Measurements from ENCODE around the gene ASCC1.

ASCC1 gene

GRCh38 chr10:72062832-72063702, 153.0 kb downstream of the ASCC1 start:
- DNase-seq = no peak

- DNase-seq = no peak
Observed at GRCh38 chr10:72062382-72062781, 153.7 kb downstream of the ASCC1 start.

- no peak for DNase-seq
Observed at GRCh38 chr10:72061930-72062329, 154.1 kb downstream of the ASCC1 start.

GRCh38 chr10:72061491-72061890, 154.6 kb downstream of the ASCC1 start:
- DNase-seq = no peak

- DNase-seq = no peak
Observed at GRCh38 chr10:72059843-72060822, 155.9 kb downstream of the ASCC1 start.

DNA sequence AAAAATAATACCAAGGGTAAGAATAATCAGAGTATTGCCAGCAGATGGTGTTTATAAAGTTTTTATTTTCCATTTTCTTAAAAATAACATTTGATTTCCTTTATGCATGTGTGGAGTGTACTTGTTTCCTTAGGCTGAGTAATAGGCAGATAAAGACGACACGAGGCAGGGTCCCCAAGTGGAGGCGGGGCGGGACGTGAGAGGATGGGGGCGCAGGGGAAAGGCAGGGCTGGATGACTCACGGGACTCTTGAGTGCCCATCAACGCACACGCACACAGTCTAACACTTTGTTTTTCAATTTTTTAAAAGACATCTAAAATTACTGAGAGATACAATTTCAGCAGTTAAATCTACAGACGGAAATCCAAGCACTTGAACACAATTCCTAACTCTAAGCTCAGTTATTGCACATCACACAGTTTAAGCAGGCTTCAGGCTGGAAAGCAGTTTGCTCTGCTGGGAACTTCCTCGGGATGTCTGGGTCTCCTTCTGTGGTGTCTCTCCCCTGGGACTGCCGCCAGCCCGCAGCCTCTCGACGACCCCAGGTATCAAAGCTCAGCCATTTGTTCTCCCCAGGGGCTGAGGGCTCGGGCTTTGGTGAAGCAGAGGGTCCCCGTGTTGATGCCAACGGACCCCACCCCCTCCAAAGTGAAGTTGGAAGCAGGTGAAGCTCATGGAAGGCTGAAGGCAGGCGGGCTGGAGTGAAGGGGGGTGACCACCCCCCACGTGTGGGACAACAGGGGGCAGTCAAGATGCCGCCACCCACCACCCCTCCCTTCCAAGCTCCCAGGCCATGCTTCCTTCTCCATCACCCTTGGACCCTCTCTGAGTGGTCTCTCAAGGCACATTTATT, 156.9 kb downstream of the ASCC1 start:
- DNase-seq = no peak

- no peak for DNase-seq
Observed at GRCh38 chr10:72058347-72058898, 157.7 kb downstream of the ASCC1 start.

DNA sequence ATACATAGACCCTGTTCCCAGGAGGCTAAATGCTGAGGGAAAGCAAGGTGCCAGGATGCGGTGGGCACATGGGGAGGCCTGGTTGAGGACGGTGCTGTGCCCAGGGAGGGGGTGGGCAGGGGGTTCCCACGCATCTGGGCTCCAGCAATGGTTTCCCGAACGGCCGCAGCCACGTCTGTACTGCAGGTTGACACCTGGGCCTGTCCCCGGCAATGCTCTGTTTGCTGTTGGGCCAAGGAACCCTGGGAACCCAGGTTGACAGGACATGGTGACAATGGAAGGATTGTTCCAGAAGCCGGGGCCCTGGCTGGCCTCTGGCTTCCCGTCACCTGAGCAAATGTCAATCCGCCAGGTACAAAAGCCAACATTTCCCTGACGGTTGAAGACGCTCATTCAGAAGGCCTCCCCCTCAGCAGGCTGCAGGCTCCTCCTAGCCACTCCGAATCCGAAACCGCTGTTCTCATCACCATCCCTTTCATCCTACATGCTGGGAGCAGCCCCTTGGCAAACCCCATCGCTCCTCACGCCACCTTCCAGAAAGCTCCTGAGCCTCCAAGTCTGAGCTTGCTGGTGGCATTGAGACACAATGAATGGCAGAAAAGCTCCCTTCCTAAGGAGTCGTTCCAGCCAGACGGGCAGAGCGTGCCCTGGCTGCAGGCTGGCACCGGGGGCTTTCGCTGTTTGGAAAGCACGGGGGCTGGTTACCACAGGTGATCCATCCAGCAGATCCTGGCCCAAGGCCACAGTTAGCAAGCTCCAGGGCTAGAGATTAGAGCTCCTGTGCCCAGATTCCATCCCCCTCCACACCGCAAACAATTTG, 158.9 kb downstream of the ASCC1 start:
- DNase-seq = no peak

GRCh38 chr10:72056113-72056512, 160.0 kb downstream of the ASCC1 start:
- DNase-seq = no peak

GRCh38 chr10:72053690-72054089, 162.4 kb downstream of the ASCC1 start:
- DNase-seq = no peak

GRCh38 chr10:72050873-72051272, 165.2 kb downstream of the ASCC1 start:
- DNase-seq = no peak

DNA sequence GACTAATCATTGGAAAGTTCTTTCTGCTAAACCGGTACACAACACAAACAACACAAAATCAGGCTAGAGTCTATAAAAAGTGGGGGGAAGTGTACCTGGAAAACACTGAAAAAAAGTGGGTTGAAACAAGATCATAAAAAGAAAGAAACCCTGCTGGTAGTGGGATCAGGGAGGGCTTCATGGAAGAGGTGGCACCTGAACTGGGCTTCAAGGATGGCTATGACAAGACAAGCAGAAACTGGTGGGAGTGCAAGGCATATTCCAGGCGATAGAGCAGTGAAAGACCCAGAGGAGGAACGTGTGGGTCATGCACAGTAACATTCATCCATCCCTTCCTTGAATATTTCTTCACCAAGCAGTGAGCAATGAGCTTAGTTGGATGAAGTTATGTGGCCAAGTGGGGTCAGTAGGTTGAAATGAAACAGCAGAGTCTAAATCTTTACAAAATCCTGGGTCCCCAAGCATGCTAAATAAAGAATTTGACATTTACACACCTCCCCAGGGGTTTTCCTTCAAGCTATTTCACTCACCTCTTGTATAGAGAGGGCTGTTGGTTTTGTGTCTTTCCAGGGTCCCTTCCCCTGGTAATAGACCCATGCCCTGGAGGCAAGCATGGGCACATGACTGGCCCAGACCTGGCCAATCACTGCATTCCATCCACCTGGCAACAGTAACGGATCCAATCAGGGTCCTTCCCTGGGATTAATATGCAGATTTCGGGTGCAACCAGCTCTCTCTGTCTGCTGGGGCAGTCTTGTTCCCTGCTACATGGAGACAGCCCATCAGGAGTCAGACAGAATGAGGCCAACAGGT, 165.9 kb downstream of the ASCC1 start:
- no peak for DNase-seq

DNA sequence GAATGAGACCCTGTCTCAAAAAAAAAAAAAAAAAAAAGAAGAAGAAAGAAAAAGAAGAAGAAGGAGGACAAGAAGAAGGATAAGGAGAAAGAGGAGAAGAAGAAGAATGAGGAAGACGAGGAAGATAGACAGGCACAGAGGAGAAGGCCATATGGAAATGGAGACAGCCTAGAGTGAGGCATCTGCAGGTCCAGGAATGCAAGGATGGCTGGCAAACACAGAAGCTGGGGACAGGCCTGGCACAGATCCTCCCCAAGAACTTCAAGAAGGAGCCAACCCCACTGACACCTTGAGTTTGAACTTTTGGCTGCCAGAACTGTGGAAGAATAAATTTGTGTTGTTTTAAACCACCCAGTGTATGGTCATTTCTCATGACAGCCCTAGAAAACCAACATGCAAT, 166.6 kb downstream of the ASCC1 start:
- no peak for DNase-seq

- peak; percentile 83 for DNase-seq
Observed at GRCh38 chr10:72048450-72049124, 167.5 kb downstream of the ASCC1 start.

All from CD4-positive, alpha-beta T cell treated with Interleukin-15 for 1 hour (primary cell).